ENCODE data around the gene SOAT2. TPM values are rescaled to one million over a fixed set of nuclear protein-coding genes. Genes with fewer than 3 reads are reported as not detected.

SOAT2 gene, protein sequence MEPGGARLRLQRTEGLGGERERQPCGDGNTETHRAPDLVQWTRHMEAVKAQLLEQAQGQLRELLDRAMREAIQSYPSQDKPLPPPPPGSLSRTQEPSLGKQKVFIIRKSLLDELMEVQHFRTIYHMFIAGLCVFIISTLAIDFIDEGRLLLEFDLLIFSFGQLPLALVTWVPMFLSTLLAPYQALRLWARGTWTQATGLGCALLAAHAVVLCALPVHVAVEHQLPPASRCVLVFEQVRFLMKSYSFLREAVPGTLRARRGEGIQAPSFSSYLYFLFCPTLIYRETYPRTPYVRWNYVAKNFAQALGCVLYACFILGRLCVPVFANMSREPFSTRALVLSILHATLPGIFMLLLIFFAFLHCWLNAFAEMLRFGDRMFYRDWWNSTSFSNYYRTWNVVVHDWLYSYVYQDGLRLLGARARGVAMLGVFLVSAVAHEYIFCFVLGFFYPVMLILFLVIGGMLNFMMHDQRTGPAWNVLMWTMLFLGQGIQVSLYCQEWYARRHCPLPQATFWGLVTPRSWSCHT
- 10 to 100 TPM; 10.8 to 13.3 TPM for total RNA-seq

DNA sequence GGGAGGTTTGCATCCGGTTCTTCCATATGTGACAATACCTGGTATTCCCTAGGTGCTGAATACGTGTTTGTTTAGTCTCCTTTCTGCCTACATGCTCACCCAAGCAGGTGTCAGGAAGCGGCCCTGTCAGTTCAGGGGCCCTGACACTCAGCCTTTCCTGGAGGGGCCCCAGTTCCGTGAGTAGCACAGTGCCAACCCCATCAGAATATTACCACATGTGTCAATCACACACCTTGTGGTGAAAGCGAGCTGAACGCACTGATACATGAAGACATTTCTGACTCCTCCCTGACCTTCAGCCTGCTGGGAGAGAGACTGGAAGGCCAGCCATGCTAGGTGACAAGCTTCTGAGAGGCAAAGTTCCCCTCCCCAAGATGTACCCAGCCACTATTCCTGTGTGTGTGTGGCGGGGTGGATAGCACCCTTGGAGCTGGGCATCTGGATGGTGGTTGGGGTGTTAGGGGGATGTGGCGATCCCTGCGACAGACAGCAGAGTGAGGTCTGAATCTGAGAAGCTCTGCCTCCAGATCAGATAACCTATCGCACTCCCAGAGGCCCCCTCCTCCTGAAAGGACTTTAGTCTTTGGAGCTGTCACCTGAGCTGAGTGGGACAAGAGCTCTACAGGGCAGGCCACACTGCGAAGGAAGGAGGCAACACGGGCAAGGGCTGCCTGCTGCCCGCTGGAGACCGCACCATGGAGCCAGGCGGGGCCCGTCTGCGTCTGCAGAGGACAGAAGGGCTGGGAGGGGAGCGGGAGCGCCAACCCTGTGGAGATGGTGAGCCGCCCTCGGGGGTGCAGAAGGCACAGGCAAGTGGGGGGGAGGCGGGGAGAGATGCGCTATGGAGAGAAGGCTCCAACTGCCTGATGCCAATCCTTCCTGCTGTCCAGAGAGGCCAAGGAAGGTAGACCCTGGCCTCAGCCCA is at the start of gene SOAT2:
Gene SOAT2 (plus strand): TSS at position 604 of the 925 bp plus-strand sequence. CDS start 92 bp downstream, at position 696.
- peak within 1 kb of the TSS; percentile 58 for H3K4me3 Mint-ChIP-seq
- no peaks in the 10 kb centered on the region for H3K27me3 Mint-ChIP-seq (ENCODE audit: low read depth)
- H3K36me3 Mint-ChIP-seq (ENCODE audit: low read depth): peaks cover 13% of the 10 kb centered on the region
- ChIA-PET CTCF (interaction anchor here (0.6 to 8.0 kb wide), 25 partner anchors 8 to 249 kb away, joined by 3 to 295 read pairs (median 4); partner anchors contain the start of genes AAAS, CSAD, ESPL1 and SPRYD3), POLR2A (interaction anchor here (0.8 to 2.5 kb wide), 12 partner anchors 24 to 398 kb away, joined by 3 to 20 read pairs (median 4); partner anchors contain the start of genes AAAS, CSAD, SPRYD3 and TARBP2)
- no peaks in the 10 kb centered on the region for H3K9me3 Mint-ChIP-seq (ENCODE audit: insufficient read depth)
- peak; percentile 85 for ATAC-seq
- DNase-seq: peak; percentile 87
- H3K4me1 Mint-ChIP-seq (ENCODE audit: low read depth): peaks cover 74% of the 10 kb centered on the region
- peak within 1 kb of the TSS; percentile 89 for H3K27ac Mint-ChIP-seq

DNA sequence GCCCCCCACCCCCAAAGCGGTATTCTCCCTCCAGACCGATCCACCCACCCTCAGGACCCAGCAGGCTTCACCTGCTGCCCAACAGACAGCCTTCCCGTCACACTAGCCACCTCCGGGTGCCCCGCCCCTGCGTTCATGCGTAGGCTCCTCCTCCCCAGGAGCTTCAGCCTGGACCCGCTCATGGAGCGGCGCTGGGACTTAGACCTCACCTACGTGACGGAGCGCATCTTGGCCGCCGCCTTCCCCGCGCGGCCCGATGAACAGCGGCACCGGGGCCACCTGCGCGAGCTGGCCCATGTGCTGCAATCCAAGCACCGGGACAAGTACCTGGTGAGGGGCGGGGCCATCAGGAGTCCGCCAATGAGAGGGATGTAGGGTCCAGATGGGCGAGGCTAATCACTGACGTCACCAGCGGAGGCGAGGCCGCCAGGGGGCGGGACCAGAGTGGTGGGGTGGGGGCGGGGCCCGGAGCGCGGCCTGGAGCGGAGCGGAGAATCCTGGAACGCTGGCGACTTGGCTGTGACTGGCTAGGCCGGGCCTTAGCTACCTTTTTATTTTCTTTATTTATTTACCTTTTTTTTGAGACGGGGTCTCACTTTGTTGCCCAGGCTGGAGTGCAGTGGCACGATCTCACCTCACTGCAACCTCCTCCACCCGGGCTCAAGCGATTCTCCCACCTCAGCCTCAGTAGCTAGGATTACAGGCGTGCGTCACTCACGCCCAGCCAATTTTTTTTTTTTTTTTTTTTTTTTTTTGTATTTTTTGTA is 49.0 kb upstream of the SOAT2 start:
- H3K27ac Mint-ChIP-seq: peak overlapping the region; percentile 94
- peak overlapping the region; percentile 94 for H3K4me3 Mint-ChIP-seq
- no peaks in the 10 kb centered on the region for H3K9me3 Mint-ChIP-seq (ENCODE audit: insufficient read depth)
- peaks cover 17% of the 10 kb centered on the region for H3K4me1 Mint-ChIP-seq (ENCODE audit: low read depth)
- peak; percentile 96 for DNase-seq
- peak; percentile 94 for ATAC-seq
- no peaks in the 10 kb centered on the region for H3K27me3 Mint-ChIP-seq (ENCODE audit: low read depth)
- no peaks in the 10 kb centered on the region for H3K36me3 Mint-ChIP-seq (ENCODE audit: low read depth)
- ChIA-PET CTCF (interaction anchor here (0.7 to 5.9 kb wide), 10 partner anchors 10 to 267 kb away, joined by 3 to 58 read pairs (median 10); partner anchors contain the start of genes AAAS, ESPL1, SOAT2 and SPRYD3), POLR2A (interaction anchor here (1.0 to 2.3 kb wide), 3 partner anchors 9 to 49 kb away, joined by 3 to 9 read pairs (median 3); partner anchors contain the start of gene SOAT2)

DNA sequence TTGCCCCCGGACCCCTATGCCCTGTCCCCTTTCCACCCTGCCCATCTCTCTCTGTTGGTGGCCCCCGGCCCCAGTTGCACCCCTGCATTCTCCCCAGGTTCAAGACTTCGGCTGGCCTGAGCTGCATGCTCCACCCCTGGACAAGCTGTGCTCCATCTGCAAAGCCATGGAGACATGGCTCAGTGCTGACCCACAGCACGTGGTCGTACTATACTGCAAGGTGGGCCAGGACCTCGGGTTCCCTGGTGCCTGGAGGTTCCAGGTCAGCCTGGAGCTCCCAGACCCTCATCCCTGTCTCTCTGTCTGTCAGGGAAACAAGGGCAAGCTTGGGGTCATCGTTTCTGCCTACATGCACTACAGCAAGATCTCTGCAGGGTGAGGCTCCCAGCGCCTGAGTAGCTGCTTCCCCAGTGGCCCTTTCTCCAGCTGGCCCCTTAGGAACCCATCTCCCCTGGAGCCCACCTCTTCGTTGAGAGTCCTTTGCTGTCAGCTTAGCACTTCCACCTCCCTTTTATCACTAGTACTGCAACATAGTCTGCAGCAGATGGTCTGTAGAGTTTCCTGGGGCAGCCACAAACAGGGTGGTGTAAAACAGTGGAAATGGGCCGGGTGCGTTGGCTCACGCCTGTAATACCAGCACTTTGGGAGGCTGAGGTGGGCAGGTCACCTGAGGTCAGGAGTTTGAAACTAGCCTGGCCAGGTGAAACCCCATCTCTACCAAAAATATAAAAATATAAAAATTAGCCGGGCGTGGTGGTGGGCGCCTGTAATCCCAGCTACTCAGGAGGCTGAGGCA is 47.6 kb upstream of the SOAT2 start:
- Mint-ChIP-seq H3K9me3 (ENCODE audit: insufficient read depth) (no peaks in the 10 kb centered on the region), H3K4me3 (peak overlapping the region; percentile 33), H3K27me3 (ENCODE audit: low read depth) (no peaks in the 10 kb centered on the region), H3K36me3 (ENCODE audit: low read depth) (no peaks in the 10 kb centered on the region), H3K27ac (no peak overlapping the region), H3K4me1 (ENCODE audit: low read depth) (peaks cover 15% of the 10 kb centered on the region)
- ATAC-seq: no peak
- CTCF ChIA-PET: interaction anchor here (1.2 to 5.9 kb wide), 5 partner anchors 10 to 48 kb away, joined by 3 to 58 read pairs (median 13); partner anchors contain the start of gene SOAT2
- DNase-seq: no peak
- POLR2A ChIA-PET: interaction anchor here (1.1 kb wide), 1 partner anchor 12 kb away, joined by 3 read pairs; no protein-coding TSS in a partner anchor

DNA sequence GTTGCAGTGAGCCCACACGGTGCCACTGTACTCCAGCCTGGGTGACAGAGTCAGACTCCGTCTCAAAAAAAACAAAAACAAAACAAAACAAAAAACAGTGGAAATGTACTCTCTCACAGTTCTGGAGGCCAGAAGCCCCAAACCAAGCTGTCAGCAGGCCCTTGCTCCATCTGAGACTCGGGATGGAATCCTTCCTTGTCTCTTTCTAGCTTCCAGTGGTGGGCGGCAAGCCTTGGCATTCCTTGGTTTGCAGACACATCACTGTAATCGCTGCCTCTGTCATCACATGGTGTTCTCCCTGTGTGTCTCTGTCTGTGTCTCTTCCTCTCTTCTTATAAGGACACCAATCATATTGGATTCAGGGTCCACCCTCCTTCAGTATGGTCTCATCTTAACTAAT is 47.0 kb upstream of the SOAT2 start:
- H3K36me3 Mint-ChIP-seq (ENCODE audit: low read depth): no peaks in the 10 kb centered on the region
- H3K27ac Mint-ChIP-seq: no peak overlapping the region

DNA sequence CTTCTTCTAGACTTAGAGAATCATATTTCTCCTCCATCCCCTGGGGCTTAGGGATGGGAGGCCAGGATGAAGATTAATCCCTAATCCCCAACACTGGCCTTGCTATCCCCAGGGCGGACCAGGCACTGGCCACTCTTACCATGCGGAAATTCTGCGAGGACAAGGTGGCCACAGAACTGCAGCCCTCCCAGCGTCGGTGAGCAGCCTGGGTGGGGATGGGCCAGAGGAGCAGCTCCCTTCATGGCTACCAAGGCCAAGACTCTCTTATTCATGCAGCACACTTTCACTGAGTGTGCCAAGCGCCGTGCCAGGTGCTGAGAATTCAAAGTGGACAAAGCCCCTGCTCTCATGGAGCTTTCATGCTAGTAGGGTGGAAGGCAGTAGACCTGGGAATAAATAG is 46.4 kb upstream of the SOAT2 start:
- no peaks in the 10 kb centered on the region for H3K27me3 Mint-ChIP-seq (ENCODE audit: low read depth)
- CTCF ChIA-PET: interaction anchor here (1.1 to 5.9 kb wide), 5 partner anchors 9 to 46 kb away, joined by 4 to 58 read pairs (median 6); partner anchors contain the start of gene SOAT2
- H3K9me3 Mint-ChIP-seq (ENCODE audit: insufficient read depth): no peaks in the 10 kb centered on the region

More for the DNA sequence above, 47.0 kb upstream of the SOAT2 start:
- ATAC-seq: no peak
- Mint-ChIP-seq H3K27me3 (ENCODE audit: low read depth) (no peaks in the 10 kb centered on the region), H3K4me1 (ENCODE audit: low read depth) (peaks cover 15% of the 10 kb centered on the region), H3K4me3 (no peak overlapping the region), H3K9me3 (ENCODE audit: insufficient read depth) (no peaks in the 10 kb centered on the region)
- CTCF ChIA-PET: interaction anchor here (1.2 to 5.9 kb wide), 4 partner anchors 9 to 43 kb away, joined by 4 to 58 read pairs (median 15); no protein-coding TSS in a partner anchor
- POLR2A ChIA-PET: interaction anchor here (1.4 kb wide), 1 partner anchor 37 kb away, joined by 3 read pairs; no protein-coding TSS in a partner anchor
- no peak for DNase-seq

DNA sequence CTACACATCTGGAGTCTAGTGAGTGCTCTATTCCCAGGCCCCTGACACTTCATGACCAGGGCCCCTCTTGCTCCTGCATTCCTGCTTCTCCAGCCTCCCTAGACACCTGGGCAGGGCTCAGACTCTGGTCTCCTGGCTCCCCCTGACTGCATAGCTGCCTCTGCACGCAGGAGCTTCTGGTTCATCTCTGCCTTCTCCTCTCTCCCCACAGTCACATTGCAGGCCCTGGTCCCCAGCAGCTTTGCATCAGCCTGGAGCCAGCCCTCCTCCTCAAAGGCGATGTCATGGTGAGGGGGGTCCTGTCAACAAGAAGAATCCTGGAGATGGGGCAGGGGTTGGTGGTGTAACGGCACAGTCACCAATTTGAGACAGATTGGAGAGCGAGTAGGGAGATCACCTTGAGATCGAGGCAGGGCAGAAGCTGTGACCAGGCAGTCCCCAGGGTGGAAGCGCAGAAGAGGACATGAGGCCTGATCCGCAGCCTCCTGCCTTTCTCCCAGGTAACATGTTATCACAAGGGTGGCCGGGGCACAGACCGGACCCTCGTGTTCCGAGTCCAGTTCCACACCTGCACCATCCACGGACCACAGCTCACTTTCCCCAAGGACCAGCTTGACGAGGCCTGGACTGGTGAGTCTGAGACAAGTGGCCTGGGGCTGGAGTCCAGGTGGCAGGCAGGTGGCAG is 45.3 kb upstream of the SOAT2 start:
- ChIA-PET CTCF (interaction anchor here (1.1 to 5.9 kb wide), 5 partner anchors 8 to 45 kb away, joined by 4 to 58 read pairs (median 5); partner anchors contain the start of gene SOAT2), POLR2A (interaction anchor here (0.6 to 1.4 kb wide), 3 partner anchors 20 to 40 kb away, joined by 3 read pairs; no protein-coding TSS in a partner anchor)
- H3K36me3 Mint-ChIP-seq (ENCODE audit: low read depth): no peaks in the 10 kb centered on the region
- no peaks in the 10 kb centered on the region for H3K9me3 Mint-ChIP-seq (ENCODE audit: insufficient read depth)
- H3K27me3 Mint-ChIP-seq (ENCODE audit: low read depth): no peaks in the 10 kb centered on the region
- H3K27ac Mint-ChIP-seq: no peak overlapping the region
- H3K4me3 Mint-ChIP-seq: no peak overlapping the region
- no peak for DNase-seq
- H3K4me1 Mint-ChIP-seq (ENCODE audit: low read depth): peaks cover 15% of the 10 kb centered on the region
- no peak for ATAC-seq

More for the DNA sequence above, 46.4 kb upstream of the SOAT2 start:
- peaks cover 15% of the 10 kb centered on the region for H3K4me1 Mint-ChIP-seq (ENCODE audit: low read depth)
- DNase-seq (no peak), ATAC-seq (no peak)
- POLR2A ChIA-PET: interaction anchor here (1.4 kb wide), 1 partner anchor 37 kb away, joined by 3 read pairs; no protein-coding TSS in a partner anchor
- no peak overlapping the region for H3K4me3 Mint-ChIP-seq
- H3K36me3 Mint-ChIP-seq (ENCODE audit: low read depth): no peaks in the 10 kb centered on the region
- no peak overlapping the region for H3K27ac Mint-ChIP-seq

DNA sequence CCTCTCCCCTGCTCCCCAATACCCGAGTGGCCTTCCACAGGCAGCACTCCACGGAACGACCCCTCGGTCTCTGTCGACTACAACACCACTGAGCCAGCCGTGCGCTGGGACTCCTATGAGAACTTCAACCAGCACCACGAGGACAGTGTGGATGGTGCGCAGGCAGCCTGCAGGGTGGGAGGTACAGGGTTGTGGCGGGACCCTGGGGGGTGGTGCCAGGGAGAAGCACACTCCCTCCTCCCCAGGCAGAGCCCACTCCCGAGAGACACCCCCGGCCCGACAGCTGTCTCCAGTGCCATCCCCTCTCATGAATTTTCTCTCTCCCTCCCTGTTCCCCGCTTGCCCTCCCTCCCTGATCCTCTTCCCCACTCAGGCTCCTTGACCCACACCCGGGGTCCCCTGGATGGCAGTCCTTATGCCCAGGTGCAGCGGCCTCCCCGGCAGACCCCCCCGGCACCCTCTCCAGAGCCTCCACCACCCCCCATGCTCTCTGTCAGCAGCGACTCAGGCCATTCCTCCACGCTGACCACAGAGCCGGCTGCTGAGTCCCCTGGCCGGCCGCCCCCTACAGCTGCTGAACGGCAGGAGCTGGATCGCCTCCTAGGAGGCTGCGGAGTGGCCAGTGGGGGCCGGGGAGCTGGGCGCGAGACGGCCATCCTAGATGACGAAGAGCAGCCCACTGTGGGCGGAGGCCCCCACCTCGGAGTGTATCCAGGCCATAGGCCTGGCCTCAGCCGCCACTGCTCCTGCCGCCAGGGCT is 44.4 kb upstream of the SOAT2 start:
- ATAC-seq: no peak
- POLR2A ChIA-PET: interaction anchor here (0.6 kb wide), 1 partner anchor 40 kb away, joined by 3 read pairs; no protein-coding TSS in a partner anchor
- Mint-ChIP-seq H3K27me3 (ENCODE audit: low read depth) (no peaks in the 10 kb centered on the region), H3K36me3 (ENCODE audit: low read depth) (peaks cover under 1% of the 10 kb centered on the region), H3K4me1 (ENCODE audit: low read depth) (peaks cover 10% of the 10 kb centered on the region), H3K27ac (no peak overlapping the region), H3K9me3 (ENCODE audit: insufficient read depth) (no peaks in the 10 kb centered on the region), H3K4me3 (no peak overlapping the region)
- no peak for DNase-seq
- CTCF ChIA-PET: interaction anchor here (1.7 kb wide), 1 partner anchor 40 kb away, joined by 5 read pairs; no protein-coding TSS in a partner anchor

DNA sequence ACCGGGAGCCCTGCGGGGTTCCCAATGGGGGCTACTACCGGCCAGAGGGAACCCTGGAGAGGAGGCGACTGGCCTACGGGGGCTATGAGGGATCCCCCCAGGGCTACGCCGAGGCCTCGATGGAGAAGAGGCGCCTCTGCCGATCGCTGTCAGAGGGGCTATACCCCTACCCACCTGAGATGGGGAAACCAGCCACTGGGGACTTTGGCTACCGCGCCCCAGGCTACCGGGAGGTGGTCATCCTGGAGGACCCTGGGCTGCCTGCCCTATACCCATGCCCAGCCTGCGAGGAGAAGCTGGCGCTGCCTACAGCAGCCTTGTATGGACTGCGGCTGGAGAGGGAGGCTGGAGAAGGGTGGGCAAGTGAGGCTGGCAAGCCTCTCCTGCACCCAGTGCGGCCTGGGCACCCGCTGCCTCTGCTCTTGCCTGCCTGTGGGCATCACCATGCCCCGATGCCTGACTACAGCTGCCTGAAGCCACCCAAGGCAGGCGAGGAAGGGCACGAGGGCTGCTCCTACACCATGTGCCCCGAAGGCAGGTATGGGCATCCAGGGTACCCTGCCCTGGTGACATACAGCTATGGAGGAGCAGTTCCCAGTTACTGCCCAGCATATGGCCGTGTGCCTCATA is 43.7 kb upstream of the SOAT2 start:
- H3K27me3 Mint-ChIP-seq (ENCODE audit: low read depth): no peaks in the 10 kb centered on the region
- ChIA-PET POLR2A (no interaction called here), CTCF (interaction anchor here (1.3 kb wide), 1 partner anchor 39 kb away, joined by 4 read pairs; no protein-coding TSS in a partner anchor)
- ATAC-seq (no peak), DNase-seq (no peak)
- no peak overlapping the region for H3K27ac Mint-ChIP-seq
- H3K4me1 Mint-ChIP-seq (ENCODE audit: low read depth): peaks cover 5% of the 10 kb centered on the region
- no peak overlapping the region for H3K4me3 Mint-ChIP-seq
- H3K36me3 Mint-ChIP-seq (ENCODE audit: low read depth): peaks cover 3% of the 10 kb centered on the region
- no peaks in the 10 kb centered on the region for H3K9me3 Mint-ChIP-seq (ENCODE audit: insufficient read depth)

All from activated CD8-positive, alpha-beta T cell treated with anti-CD3 and anti-CD28 coated beads, Interleukin-2, amount 10 ng/mL, durations not matched to agents 7 days and 5 days (primary cell).